UCSD-AML1 (cell line): ENCODE data around the gene COL6A2.
"Not testable (repeated sequence)": the region's sequence is repeated elsewhere in the genome, so short reads cannot be mapped to it uniquely, and the experiment has no call there.

Source experiments
- DNase-seq: peaks from one replicate; lab custom pipeline; 2025; ENCODE audit not compliant: unreplicated experiment; lab: John Stamatoyannopoulos, UW

Gene COL6A2

DNA sequence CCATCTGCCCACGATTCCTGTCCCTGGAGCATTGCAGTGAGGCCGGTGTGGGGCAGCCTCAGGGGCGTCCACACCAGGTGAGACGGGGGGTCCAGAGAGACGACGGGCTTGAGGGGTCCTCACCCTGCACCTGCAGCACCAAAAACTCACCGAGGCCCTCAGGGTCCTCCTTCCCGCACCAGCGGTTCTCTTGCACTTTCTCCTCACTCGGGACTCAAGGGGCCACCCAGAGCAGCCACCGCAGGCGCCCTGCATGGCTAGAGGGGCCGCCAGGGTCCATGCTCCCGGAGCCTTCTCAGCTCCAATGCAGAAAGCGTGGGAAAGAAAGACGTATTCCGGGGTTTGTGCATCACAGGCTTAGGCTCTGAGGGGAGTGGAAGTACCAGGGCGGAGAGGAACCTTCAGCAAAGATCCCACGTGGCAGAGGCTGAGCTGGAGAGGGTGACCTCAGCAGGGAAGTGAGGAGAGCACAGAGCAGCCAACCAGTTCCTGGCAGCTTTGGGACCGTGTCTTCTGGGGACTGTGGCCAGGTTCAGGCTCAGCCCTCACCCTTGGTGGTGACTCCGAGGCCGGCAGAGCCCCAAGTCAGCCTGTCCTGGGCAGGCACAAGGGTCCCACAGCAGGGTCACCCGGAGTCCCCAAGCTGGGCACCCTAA, 19.5 kb upstream of the COL6A2 start:
- DNase-seq, result no peak

DNA sequence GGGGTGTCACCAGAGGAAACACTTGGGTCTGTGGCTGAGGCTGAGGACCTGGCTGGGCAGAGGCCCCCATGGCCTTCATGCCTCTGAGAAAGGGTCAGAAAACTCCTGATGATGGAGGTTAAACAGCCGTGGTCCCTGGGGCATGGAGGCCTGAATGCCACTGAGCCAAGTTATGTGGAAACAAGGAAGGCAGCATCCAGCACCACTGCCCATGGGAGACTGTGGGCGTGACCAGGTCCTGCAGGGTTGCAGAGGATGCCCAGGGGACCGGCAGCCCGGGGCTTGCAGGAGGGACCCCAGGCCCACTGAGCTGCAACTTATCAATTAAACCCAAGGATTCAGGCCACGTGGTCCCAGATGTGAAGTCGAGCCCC, 18.9 kb upstream of the COL6A2 start:
- no peak for DNase-seq

DNA sequence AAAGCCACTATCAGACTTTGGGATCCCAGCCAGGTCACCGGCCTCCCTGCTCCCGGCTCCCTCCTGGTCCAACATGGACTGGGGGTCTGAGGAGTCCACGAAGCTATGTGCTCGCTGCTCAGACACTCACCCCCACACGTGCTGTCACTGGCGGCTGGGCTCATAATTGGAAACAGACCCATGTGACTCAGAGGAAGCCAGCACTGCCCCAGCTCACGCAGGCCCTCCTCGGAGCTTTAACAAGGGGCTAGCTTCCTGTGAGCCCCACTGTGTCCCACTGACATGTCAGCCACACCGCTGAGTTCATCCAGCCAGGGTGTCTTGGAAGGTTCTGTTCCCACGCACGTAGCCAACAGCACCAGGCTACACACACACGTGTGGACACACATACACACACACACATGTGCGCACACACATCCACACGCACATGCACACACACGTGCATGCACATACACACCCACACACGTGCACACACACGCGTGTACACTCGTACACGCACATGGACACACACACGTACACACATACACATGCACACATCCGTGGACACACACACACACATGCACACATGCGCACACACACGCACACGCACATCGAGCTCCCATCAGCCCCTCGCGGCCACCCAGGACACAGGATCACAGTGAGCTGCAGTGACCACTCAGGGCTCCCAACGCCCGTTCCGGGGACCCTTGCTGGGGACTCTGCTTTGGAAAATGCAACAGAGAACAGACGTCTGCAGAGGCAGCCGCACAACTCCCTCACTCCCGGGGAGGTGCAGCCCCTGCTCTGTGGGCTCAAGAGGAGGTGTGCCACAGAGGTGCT, 18.4 kb upstream of the COL6A2 start:
- no peak for DNase-seq

DNA sequence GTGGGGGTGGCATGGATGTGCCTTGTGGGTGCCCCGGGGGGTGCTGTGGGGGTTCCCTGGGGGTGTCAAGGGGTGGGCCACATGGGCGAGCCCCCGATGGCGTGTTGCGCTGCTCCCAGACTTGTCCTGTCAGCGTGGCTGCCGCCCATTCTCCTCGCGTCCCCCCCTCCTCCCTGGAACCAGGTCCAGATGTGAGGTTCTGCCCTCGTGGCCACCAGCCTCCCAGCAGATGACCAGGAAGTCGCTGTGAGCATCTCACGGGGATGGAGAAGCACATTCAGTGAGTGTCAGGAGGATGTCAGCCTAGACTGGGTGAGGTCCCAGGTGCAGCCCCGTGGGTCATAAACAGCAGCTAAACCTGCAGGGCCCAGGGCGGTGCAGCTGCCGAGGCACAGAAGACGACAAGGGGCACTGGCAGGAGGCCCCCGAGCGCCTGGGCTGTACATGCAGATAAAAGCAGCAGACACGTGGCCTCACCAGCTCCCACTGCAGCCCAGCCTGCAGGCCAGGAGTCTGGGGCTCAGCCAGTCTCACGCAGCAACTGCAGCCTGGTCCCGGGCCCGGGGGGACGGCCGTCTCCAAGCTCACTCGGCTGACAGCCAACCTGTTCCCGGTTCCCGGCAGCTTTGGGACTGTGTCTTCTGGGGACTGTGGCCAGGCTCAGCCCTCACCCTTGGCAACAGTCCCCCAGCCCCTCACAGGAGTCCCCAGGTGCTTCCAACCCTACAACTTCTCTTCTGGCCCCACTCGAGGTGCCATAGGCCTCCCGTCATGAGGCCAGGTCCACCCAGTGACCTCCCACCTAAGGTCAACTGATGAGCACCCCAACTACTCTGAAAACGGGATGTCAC, 17.5 kb upstream of the COL6A2 start:
- no peak for DNase-seq

DNA sequence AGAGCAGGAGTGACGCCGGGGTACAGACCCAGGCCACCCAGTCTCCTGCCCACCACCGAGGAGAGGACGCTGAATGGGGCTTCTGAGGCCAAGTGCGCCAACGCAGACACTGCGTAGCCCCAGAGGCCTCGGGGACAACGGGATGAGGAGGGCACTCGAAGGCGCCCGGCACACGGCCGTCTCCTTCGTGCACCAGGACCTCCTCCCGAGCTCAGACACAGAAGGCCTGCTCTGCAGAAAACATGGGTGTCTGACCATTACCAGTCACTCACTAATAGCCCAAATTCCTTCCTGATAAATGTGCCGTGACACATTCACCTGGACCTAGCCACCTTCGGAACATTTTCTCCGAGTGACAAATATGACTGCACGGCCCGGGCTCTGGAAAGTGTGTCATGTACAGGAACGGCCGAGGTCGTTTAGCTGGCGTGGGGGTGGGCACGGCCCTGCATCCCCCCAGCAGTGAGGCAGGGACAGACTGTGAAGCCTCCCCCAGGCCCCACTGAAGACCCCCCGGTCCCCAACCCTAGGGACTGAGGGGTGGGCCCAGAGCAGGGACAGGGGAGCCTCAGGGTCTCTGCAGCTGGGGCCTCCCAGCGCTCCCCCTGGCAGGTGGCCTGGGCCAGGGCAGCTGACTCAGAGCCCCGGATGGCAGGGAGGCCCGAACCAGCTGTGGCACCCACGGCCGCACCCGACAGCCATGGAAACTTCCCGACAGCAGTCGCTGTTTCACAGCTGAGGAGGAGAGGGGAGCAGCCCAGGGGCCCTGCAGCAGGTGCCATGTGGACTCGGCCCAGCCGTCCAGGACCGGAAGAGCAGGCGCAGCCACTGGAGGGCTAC, 16.7 kb upstream of the COL6A2 start:
- DNase-seq, result no peak

DNA sequence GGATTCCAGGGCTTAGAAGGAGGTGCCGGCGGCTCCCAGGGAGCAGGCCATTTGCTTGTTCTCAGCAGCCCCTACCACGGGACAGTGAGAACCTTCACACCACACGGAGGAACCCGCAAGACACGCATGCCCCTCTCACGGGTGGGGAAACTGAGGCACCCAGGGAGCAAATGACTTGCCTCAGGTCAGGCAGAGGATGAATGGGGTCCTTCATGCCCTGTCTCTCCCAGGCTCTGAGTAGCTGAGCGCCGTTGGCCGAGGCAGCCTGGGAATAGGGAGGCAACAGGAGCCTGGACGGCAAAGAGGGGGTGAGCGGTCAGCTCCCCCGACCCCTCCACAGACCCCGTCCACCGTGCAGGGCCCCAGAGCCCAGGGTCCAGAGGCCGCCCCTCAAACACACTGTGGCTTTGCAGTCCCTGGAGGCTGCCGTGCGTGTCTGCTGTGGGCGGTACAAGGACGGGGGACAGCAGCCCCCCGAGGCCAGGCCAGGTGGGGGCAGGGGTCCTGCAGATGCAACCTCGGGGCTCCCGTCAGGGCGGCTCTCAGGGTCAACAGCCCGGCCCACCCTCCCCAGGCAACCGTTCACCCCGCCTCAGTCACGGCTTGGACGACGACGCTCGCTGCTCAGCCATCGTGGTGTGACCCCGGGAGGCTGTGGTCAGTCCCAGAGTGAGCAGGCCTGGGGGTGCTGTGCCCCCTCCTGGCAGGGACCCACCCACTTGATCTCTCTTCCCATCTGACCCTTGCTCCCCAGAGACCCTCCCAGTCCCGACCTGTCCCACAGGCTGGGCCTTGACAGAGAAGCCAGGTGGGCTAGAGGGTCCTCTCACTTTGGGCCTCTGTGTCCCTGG, 15.8 kb upstream of the COL6A2 start:
- DNase-seq, result no peak

DNA sequence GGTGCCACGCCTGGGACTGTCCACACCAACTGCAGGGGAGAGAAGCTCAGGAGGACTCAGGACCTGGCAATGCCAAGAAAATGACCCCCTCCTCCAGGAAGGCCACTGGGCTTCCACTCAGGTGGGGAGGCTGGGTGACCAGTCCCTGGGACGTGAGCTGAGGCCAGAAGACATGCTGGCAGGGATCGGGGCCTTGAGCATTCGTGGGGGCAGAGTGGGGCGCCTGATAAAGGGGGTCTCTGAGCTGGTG, 15.3 kb upstream of the COL6A2 start:
- DNase-seq, result no peak

DNA sequence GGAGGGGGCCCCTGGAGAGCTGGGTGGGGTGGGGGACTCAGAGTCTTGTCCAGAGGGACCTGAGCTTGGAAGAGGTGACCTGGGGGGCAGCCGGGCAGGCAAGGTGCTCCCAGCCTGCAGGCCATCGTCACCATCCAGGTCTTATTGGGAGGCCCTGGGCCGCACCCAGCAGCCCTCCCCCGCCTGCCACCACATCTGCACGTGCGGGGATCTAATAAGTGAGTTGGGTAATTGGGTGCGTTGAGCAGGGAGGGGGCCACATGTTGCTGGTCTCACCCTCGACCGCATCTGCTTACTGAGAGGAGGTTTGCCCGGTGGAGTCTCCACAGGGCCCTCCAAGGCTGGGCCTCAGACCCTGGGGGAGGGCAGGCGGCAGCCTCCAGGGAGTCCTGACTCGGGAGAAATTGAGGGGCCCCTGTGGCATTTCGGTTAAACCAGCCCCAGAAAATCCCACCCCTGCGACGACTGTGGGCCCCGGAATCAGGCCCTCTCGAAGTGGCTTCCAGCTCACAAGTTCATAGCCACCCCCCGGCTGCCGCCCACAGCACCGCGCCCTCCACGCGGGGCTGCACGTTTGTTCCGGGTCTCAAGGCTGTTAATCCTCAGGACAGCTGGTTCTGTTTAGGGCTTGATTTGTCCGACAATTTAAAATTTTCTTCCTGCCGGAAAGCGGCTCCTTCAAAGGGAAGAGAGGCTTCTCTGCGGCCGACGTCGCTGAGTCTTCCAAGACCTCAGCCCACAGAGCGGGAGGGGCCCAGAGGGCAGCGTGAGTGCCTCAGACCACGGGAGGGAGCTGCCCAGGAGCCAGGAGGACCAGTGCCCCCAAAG, 14.7 kb upstream of the COL6A2 start:
- no peak for DNase-seq

DNA sequence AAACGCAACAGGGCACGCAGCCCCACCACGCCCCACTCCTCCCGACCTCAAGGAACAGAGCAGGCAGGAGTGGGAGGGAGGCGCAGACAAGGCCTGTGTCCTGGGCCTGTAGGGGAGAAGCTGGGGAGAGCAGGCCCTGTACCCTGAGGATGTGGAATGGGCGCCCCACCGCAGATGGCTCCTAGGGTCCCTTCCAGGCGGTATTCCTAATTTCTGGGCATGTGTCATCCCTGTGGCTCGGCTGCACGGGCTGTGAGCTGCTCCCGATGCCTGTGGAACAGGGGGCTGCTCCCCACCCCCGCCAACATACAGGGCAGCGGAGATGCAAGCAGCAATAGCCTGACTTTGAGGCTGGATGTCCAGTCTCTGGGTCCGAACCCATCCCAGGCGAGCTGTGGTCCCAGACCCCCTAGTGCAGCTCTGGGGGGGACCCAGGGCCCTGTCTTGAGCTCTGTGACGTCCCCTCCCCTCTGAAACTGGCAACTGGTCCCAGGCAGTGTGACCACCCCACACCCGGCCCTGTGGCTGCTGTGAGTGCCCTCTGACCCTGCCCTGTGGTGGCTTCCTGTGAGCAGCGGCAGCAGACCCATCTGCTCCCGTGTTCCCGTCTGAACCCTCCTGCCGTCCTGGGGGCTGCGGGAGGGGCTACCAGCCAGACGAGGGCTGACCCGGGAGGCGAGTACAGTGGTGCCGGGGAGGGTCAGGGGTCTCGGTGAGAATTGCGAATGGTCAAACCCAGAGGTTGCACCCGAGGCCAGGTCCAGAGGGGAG, 13.9 kb upstream of the COL6A2 start:
- no peak for DNase-seq

DNA sequence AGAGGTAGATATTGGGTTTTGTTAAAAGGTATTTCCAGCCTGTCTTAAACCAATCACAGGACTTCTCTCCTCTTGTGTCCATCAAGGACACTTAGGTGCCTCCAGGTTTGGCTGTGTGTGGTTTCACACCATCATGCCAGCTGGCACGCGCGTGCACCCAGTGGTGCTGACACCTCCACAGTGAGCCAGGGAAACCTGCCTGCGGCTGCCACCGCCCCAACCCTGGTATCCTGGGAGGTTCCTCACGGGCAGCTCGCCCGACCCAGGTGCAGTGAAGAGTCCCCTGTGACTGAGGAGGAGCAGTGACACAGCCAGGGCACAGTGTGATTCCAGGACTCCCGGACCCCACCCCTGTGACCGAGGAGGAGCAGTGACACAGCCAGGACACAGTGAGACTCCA, 13.2 kb upstream of the COL6A2 start:
- DNase-seq, result no peak

DNA sequence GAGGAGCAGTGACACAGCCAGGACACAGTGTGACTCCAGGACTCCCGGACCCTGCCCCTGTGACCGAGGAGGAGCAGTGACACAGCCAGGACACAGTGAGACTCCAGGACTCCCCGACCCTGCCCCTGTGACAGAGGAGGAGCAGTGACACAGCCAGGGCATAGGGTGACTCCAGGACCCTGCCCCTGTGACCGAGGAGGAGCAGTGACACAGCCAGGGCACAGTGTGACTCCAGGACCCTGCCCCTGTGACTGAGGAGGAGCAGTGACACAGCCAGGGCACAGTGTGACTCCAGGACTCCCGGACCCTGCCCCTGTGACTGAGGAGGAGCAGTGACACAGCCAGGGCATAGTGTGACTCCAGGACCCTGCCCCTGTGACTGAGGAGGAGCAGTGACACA, 12.7 kb upstream of the COL6A2 start:
- DNase-seq, result not testable (repeated sequence)

DNA sequence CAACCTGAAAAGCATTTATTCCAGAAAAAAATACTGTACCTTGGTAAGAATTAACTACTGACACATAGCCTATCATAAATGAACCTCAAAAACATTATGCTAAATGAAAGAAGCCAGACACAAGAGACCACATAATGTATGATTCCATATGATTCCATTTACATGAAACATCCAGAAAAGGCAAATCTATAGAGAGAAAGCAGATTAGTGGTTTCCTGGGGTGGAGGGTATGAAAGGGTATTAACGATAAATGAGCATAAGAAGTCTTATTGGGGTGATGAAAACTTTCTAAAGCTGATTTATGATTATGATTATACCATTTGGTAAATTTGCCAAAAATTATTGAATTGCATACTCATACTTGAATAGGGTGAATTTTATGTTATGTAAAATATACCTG, 10.3 kb upstream of the COL6A2 start:
- DNase-seq, result no peak

DNA sequence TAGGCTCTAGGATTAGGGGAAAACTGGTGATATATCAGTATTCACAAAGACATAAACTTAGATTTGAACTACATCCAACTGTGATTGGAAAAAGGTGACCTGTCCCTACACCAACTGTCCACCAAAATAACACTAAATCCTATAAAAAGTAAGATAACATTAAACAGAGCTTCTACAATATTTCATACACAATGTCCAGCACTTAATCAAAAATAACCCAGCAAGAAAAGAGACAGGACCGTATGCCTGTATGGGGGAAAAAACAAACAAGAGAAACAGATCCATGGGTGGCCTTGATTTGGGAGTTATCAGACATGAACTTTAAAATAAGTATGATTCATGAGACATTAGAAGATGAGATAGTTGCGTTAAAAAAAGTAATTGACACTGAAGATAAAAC, 9.7 kb upstream of the COL6A2 start:
- DNase-seq, result no peak

DNA sequence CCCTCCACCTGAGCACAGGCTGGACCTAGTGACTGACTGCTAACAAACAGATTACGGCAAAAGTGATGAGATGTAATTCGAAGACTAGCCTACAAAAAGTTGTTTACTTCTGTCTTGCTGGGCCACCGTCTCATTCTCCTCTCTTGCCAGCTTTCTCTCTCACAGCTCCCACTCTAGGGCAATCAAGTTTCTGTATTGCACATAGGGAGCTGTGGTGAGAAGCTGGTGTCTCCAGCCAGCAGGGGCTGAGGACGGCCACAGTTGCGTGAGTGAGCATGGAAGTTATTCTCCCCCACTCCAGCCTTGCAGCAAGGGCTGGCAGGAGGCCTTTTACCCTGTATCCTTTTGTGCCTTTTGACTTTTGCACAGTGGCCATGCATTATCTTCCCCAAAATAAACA, 8.6 kb upstream of the COL6A2 start:
- DNase-seq, result no peak

DNA sequence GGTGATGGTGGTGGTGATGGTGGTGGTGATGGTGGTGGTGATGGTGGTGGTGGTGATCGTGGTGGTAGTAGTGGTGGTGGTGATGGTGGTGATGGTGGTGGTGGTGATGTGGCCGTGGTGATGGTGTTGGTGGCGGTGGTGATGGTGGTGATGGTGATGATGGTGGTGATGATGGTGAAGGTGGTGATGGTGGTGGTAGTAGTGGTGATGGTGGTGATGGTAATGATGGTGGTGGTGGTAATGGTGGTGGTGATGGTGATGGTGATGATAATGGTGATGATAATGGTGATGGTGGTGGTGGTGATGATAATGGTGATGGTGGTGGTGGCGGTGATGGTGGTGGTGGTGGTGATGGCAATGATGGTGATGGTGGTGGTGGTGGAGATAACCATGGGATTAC, 6.8 kb upstream of the COL6A2 start:
- no peak for DNase-seq

DNA sequence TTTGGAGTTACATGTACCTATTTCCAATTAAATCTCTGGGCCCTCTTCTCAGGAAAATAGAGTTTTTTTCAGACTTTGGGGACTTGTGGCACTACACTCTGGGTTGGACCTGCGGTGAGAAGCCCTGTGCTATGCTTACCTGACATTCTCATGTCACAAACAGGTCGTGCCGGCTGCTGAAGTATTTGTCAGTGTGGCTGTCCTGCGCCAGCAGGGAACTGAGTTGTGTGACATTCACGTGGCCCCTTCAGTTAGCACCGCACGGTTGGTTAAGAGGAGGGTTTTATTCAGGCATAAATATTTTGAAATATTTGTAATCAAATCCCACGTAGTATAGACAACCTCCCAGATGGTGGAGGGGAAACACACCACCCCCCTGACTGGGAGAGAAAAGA, 6.3 kb upstream of the COL6A2 start:
- no peak for DNase-seq

DNA sequence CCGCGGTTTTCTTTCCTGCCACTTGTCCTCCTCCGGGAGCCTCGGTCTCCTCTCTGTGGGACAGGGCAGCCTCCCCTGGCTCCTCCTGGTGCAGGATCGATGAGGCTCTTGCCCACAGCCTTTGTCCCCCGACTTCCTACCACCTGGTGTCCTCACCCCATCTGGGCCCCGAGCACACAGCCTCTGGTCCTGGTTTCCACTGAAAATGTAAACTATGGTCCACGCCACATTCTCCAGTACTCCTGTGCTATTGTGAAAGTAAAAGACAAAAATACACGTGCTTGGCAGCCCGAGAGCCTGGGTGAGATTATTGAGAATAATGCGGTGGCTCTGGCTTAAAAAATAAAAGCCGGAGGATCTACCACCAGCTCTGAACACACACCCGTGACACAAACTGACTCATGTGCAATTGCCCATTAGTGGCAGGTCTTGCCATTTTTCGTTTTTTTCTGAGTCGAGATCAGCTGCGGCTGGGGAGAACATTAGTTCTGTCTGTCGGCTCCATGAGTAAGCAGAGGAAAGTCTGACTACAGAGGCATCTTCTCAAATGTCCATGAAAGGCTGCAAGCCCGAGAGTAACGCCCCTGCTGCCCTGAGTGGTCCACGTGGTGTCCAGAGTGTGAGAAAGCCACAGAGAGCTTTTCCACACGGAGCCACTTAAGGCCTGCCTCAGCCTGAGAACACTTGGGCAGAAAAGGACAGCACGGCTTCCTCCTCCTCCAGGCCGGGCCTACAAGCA, 5.7 kb upstream of the COL6A2 start:
- DNase-seq, result no peak
